Caco-2 (cell line): ENCODE results near the gene SH2D1A. TPM values are rescaled to one million over a fixed set of nuclear protein-coding genes. Genes with fewer than 3 reads are reported as not detected.
"Not testable (repeated sequence)": the region's sequence is repeated elsewhere in the genome, so short reads cannot be mapped to it uniquely, and the experiment has no call there.

Experiments used
- BruUV-seq: library from RNA; stranded (reverse); fragments of 400-500 nt; replicated peaks from 2 replicates; lab custom pipeline; 2021; lab: Mats Ljungman, UMichigan
- CTCF ChIA-PET: fragments of 300-600 bp; sonication (Branson Sonifier 250); formaldehyde crosslinking; loops from one replicate; lab custom pipeline; 2022; ENCODE audit warnings: antibody characterized with exemption; lab: Charles Lee
- POLR2A ChIA-PET: fragments of 300-600 bp; sonication (Branson Sonifier 250); formaldehyde crosslinking; loops from one replicate; lab custom pipeline; 2022; ENCODE audit warnings: antibody characterized with exemption; lab: Charles Lee
- DNase-seq, 2 experiments: peaks; one replicate each; pipeline versions ENCODE4 v3.0.0 to v3.0.0-alpha.2; 2020 to 2022
- H3K27me3 ChIP-seq: replicated peaks from 2 replicates; pipeline ENCODE4 v1.6.0; 2011; ENCODE audit warnings: low read length; ENCODE audit not compliant: control insufficient read depth, insufficient read depth
- H3K36me3 ChIP-seq: 2 replicates; pipeline ENCODE4 v1.5.1; 2011; ENCODE audit warnings: low read length; ENCODE audit not compliant: control insufficient read depth, insufficient read depth
- H3K4me1 ChIP-seq: fragments of 250-450 bp; sonication (Bioruptor Pico); 2 replicates; pipeline ENCODE4 v1.5.1; 2020; ENCODE audit warnings: mild to moderate bottlenecking
- H3K4me3 ChIP-seq: 2 replicates; pipeline ENCODE4 v1.5.1; 2011; ENCODE audit warnings: low read depth, mild to moderate bottlenecking, control low read depth, low read length
- H3K9me3 ChIP-seq: fragments of 250-450 bp; sonication (Bioruptor Pico); 2 replicates; pipeline ENCODE4 v1.5.1; 2020; ENCODE audit warnings: mild to moderate bottlenecking, moderate library complexity
- H3K27ac Mint-ChIP-seq: one replicate; pipeline ENCODE4 v1.8.0; 2022; ENCODE audit warnings: mixed read lengths; ENCODE audit not compliant: unreplicated experiment
- H3K27me3 Mint-ChIP-seq: one replicate; pipeline ENCODE4 v1.8.0; 2022; ENCODE audit warnings: mixed read lengths; ENCODE audit not compliant: insufficient read depth, unreplicated experiment
- H3K36me3 Mint-ChIP-seq: one replicate; pipeline ENCODE4 v1.8.0; 2022; ENCODE audit warnings: mild to moderate bottlenecking, mixed read lengths; ENCODE audit not compliant: insufficient read depth, unreplicated experiment
- H3K4me1 Mint-ChIP-seq: one replicate; pipeline ENCODE4 v1.8.0; 2022; ENCODE audit warnings: low read depth, mixed read lengths; ENCODE audit not compliant: unreplicated experiment
- H3K4me3 Mint-ChIP-seq: one replicate; pipeline ENCODE4 v1.8.0; 2022; ENCODE audit warnings: mild to moderate bottlenecking, moderate library complexity, mixed read lengths; ENCODE audit not compliant: unreplicated experiment
- H3K9me3 Mint-ChIP-seq: one replicate; pipeline ENCODE4 v1.8.0; 2022; ENCODE audit warnings: mixed read lengths; ENCODE audit not compliant: unreplicated experiment
- CTCF ChIP-seq, 2 experiments: fragments of 200-600 bp in 1 of 2; IDR thresholded peaks; 1 replicate in 1 of 2; 2 replicates in 1 of 2; pipeline versions ENCODE4 v1.5.1 to v1.8.0; 2011 to 2022; ENCODE audit warnings: antibody characterized with exemption in 1 of 2, control low read depth in 1 of 2, inconsistent platforms in 1 of 2, low read depth in 1 of 2, low read length in 1 of 2, mild to moderate bottlenecking in 1 of 2, moderate library complexity in 1 of 2; ENCODE audit not compliant: insufficient read depth in 1 of 2, severe bottlenecking in 1 of 2, unreplicated experiment in 1 of 2
- intact Hi-C: fragments of 100-400 bp; cut with micrococcal nuclease; formaldehyde crosslinking; loops from one replicate; pipeline ENCODE4 v1.10.0; 2022; ENCODE audit not compliant: unreplicated experiment
- total RNA-seq: library from RNA; stranded (reverse); gene quantifications from 2 replicates; pipeline ENCODE4 v1.2.3, GENCODE V29; 2022

Gene SH2D1A
- total RNA-seq, 1 experiment from 2014 or later: not detected

- peaks cover 4% of the 10 kb centered on the region for H3K27me3 Mint-ChIP-seq
- Histone ChIP-seq H3K36me3 (no peaks in the 10 kb centered on the region), H3K4me1 (no peaks in the 10 kb centered on the region), H3K4me3 (no peak overlapping the region), H3K9me3 (no peaks in the 10 kb centered on the region), H3K27me3 (no peaks in the 10 kb centered on the region)
- ChIA-PET CTCF (interaction anchor here (1.2 kb wide), 1 partner anchor 725 kb away, joined by 4 read pairs; no protein-coding TSS in a partner anchor), POLR2A (no interaction called here)
- TF ChIP-seq CTCF (IDR thresholded peaks at IDR 0.05; ENCODE audit: insufficient read depth in 1 of 2, low read depth in 1 of 2, low read length in 1 of 2, severe bottlenecking in 1 of 2, unreplicated experiment in 1 of 2): peak; percentile 44 to 52
- H3K9me3 Mint-ChIP-seq: no peaks in the 10 kb centered on the region
- H3K27ac Mint-ChIP-seq: no peak overlapping the region
- no TSS peak for BruUV-seq
- H3K36me3 Mint-ChIP-seq: no peaks in the 10 kb centered on the region
- no peaks in the 10 kb centered on the region for H3K4me1 Mint-ChIP-seq
- no peak overlapping the region for H3K4me3 Mint-ChIP-seq
- peak; percentile 45 to 56 for DNase-seq
- intact Hi-C loops: loop anchor here (1.0 to 5.0 kb wide), 3 partner anchors 312 to 725 kb away; no protein-coding TSS in a partner anchor
These were observed 60.1 kb downstream of the SH2D1A start for GRCh38 chrX:124406294-124407014.

- Mint-ChIP-seq H3K9me3 (no peaks in the 10 kb centered on the region), H3K4me3 (no peak overlapping the region), H3K27ac (no peak overlapping the region), H3K4me1 (no peaks in the 10 kb centered on the region), H3K36me3 (no peaks in the 10 kb centered on the region), H3K27me3 (peaks cover 4% of the 10 kb centered on the region)
- POLR2A ChIA-PET: no interaction called here
- Histone ChIP-seq H3K4me3 (no peak overlapping the region), H3K27me3 (no peaks in the 10 kb centered on the region), H3K9me3 (no peaks in the 10 kb centered on the region), H3K36me3 (no peaks in the 10 kb centered on the region), H3K4me1 (no peaks in the 10 kb centered on the region)
- no peak for DNase-seq
- no peak for TF ChIP-seq CTCF (IDR thresholded peaks at IDR 0.05; ENCODE audit: insufficient read depth in 1 of 2, low read depth in 1 of 2, low read length in 1 of 2, severe bottlenecking in 1 of 2, unreplicated experiment in 1 of 2)
- intact Hi-C loops: loop anchor here (2.0 to 5.0 kb wide), 2 partner anchors 312 to 455 kb away; no protein-coding TSS in a partner anchor
- CTCF ChIA-PET: no interaction called here
- no TSS peak for BruUV-seq
These were observed 60.9 kb downstream of the SH2D1A start for GRCh38 chrX:124407226-124407625.

GRCh38 chrX:124408380-124408779, 62.0 kb downstream of the SH2D1A start:
- POLR2A ChIA-PET, BruUV-seq, H3K4me3 Mint-ChIP-seq, CTCF ChIA-PET, H3K36me3 ChIP-seq, H3K9me3 ChIP-seq, H3K9me3 Mint-ChIP-seq, H3K27ac Mint-ChIP-seq, H3K36me3 Mint-ChIP-seq, H3K4me3 ChIP-seq, H3K4me1 ChIP-seq, H3K4me1 Mint-ChIP-seq, H3K27me3 ChIP-seq, H3K27me3 Mint-ChIP-seq: not testable (repeated sequence)
- intact Hi-C loops: loop anchor here (5.0 kb wide), 1 partner anchor 454 kb away; no protein-coding TSS in a partner anchor
- peak in 1 of 2 experiments; percentile 1 for DNase-seq
